Activated CD8-positive, alpha-beta T cell treated with anti-CD3 and anti-CD28 coated beads for 36 hours (primary cell): ENCODE results near the gene MYO1B. TPM values are rescaled to one million over a fixed set of nuclear protein-coding genes. Genes with fewer than 3 reads are reported as not detected.

Experiments used
- ATAC-seq: fragments of 200-7000 bp; cut with Tn5 transposase; one replicate; pipeline ENCODE4 v1.10.0; 2021; ENCODE audit warnings: mild to moderate bottlenecking, moderate library complexity
- CTCF ChIA-PET: fragments of 350-600 bp; sonication (Branson Sonifier 250); formaldehyde crosslinking; loops from one replicate; lab custom pipeline; 2021; ENCODE audit warnings: antibody characterized with exemption; lab: Charles Lee
- POLR2A ChIA-PET: fragments of 350-600 bp; sonication (Branson Sonifier 250); formaldehyde crosslinking; loops from one replicate; lab custom pipeline; 2021; ENCODE audit warnings: antibody characterized with exemption; lab: Charles Lee
- DNase-seq: peaks from one replicate; pipeline ENCODE4 v3.0.0-alpha.2; 2020
- H3K27ac Mint-ChIP-seq: one replicate; pipeline ENCODE4 v1.8.0; 2021; ENCODE audit warnings: mild to moderate bottlenecking, mixed read lengths
- H3K27me3 Mint-ChIP-seq: one replicate; pipeline ENCODE4 v1.8.0; 2021; ENCODE audit warnings: mixed read lengths
- H3K36me3 Mint-ChIP-seq: one replicate; pipeline ENCODE4 v1.8.0; 2021; ENCODE audit warnings: low read depth, mixed read lengths
- H3K4me1 Mint-ChIP-seq: one replicate; pipeline ENCODE4 v1.8.0; 2021; ENCODE audit warnings: low read depth, mixed read lengths
- H3K4me3 Mint-ChIP-seq: one replicate; pipeline ENCODE4 v1.8.0; 2021; ENCODE audit warnings: mild to moderate bottlenecking, moderate library complexity, mixed read lengths
- H3K9me3 Mint-ChIP-seq: one replicate; pipeline ENCODE4 v1.8.0; 2021; ENCODE audit warnings: mixed read lengths
- CTCF ChIP-seq: fragments of 200-600 bp; IDR thresholded peaks from one replicate; pipeline ENCODE4 v1.8.0; 2022; ENCODE audit warnings: antibody characterized with exemption, mild to moderate bottlenecking
- intact Hi-C: fragments of 100-400 bp; cut with micrococcal nuclease; formaldehyde crosslinking; loops from one replicate; pipeline ENCODE4 v1.10.0; 2022
- total RNA-seq, 2 experiments: library from RNA; stranded (reverse); gene quantifications; one replicate each; pipeline ENCODE4 v1.2.3, GENCODE V29; 2021

MYO1B gene
- total RNA-seq, 2 experiments from 2014 or later = 43.2 to 44.8 TPM

GRCh38 chr2:191200910-191201309, 44.3 kb upstream of the MYO1B start:
- POLR2A ChIA-PET = interaction anchor here (0.6 kb wide), 1 partner anchor 62 kb away, joined by 3 read pairs; no protein-coding TSS in a partner anchor
- DNase-seq = no peak

GRCh38 chr2:191202209-191202721, 42.9 kb upstream of the MYO1B start:
- Mint-ChIP-seq H3K27me3 (no peaks in the 10 kb centered on the region), H3K4me1 (peaks cover 57% of the 10 kb centered on the region), H3K9me3 (peaks cover 14% of the 10 kb centered on the region), H3K36me3 (peaks cover 21% of the 10 kb centered on the region), H3K4me3 (no peak overlapping the region), H3K27ac (peak overlapping the region; percentile 83)
- CTCF ChIA-PET = interaction anchor here (0.8 to 2.2 kb wide), 3 partner anchors 16 to 47 kb away, joined by 3 to 13 read pairs (median 6); no protein-coding TSS in a partner anchor
- TF ChIP-seq CTCF = no peak
- ATAC-seq (no peak), DNase-seq (no peak)
- POLR2A ChIA-PET = interaction anchor here (1.6 kb wide), 1 partner anchor 8 kb away, joined by 5 read pairs; no protein-coding TSS in a partner anchor
- intact Hi-C loops = loop anchor here (5.0 kb wide), 1 partner anchor 35 kb away; no protein-coding TSS in a partner anchor

More at GRCh38 chr2:191200910-191201309, 44.3 kb upstream of the MYO1B start:
- ATAC-seq = no peak
- CTCF ChIA-PET = interaction anchor here (1.8 to 2.2 kb wide), 2 partner anchors 13 to 36 kb away, joined by 4 to 6 read pairs; no protein-coding TSS in a partner anchor
- Mint-ChIP-seq H3K9me3 (peaks cover 8% of the 10 kb centered on the region), H3K4me3 (no peak overlapping the region), H3K4me1 (peaks cover 55% of the 10 kb centered on the region), H3K27me3 (no peaks in the 10 kb centered on the region), H3K36me3 (peaks cover 22% of the 10 kb centered on the region), H3K27ac (peak overlapping the region; percentile 43)
- TF ChIP-seq CTCF = no peak
- intact Hi-C loops = loop anchor here (5.0 kb wide), 1 partner anchor 34 kb away; no protein-coding TSS in a partner anchor

GRCh38 chr2:191202881-191203397, 42.3 kb upstream of the MYO1B start:
- ChIA-PET CTCF (interaction anchor here (0.8 to 1.9 kb wide), 2 partner anchors 15 to 48 kb away, joined by 3 to 13 read pairs; no protein-coding TSS in a partner anchor), POLR2A (interaction anchor here (1.6 kb wide), 1 partner anchor 9 kb away, joined by 5 read pairs; no protein-coding TSS in a partner anchor)

GRCh38 chr2:191204433-191204832, 40.8 kb upstream of the MYO1B start:
- ATAC-seq = peak; percentile 32
- Mint-ChIP-seq H3K4me3 (peak overlapping the region; percentile 72), H3K9me3 (peaks cover 11% of the 10 kb centered on the region), H3K27me3 (no peaks in the 10 kb centered on the region), H3K4me1 (peaks cover 55% of the 10 kb centered on the region), H3K36me3 (peaks cover 21% of the 10 kb centered on the region), H3K27ac (peak overlapping the region; percentile 91)
- POLR2A ChIA-PET = interaction anchor here (4.7 kb wide), 1 partner anchor 11 kb away, joined by 38 read pairs; no protein-coding TSS in a partner anchor
- intact Hi-C loops = loop anchor here (5.0 kb wide), 1 partner anchor 37 kb away; no protein-coding TSS in a partner anchor
- no peak for DNase-seq
- no peak for TF ChIP-seq CTCF
- CTCF ChIA-PET = interaction anchor here (1.0 to 6.2 kb wide), 6 partner anchors 8 to 48 kb away, joined by 3 to 55 read pairs (median 4); no protein-coding TSS in a partner anchor

More at GRCh38 chr2:191202881-191203397, 42.3 kb upstream of the MYO1B start:
- peaks cover 21% of the 10 kb centered on the region for H3K36me3 Mint-ChIP-seq
- peak overlapping the region; percentile 19 for H3K4me3 Mint-ChIP-seq
- ATAC-seq (peak; percentile 43), DNase-seq (peak; percentile 61)
- H3K27ac Mint-ChIP-seq = peak overlapping the region; percentile 83
- intact Hi-C loops = loop anchor here (5.0 kb wide), 1 partner anchor 36 kb away; no protein-coding TSS in a partner anchor
- H3K4me1 Mint-ChIP-seq = peaks cover 55% of the 10 kb centered on the region
- no peak for TF ChIP-seq CTCF
- peaks cover 11% of the 10 kb centered on the region for H3K9me3 Mint-ChIP-seq
- H3K27me3 Mint-ChIP-seq = no peaks in the 10 kb centered on the region
